Aortic smooth muscle cell (primary cell): ENCODE data around the gene CLDN16. TPM values are rescaled to one million over a fixed set of nuclear protein-coding genes. Genes with fewer than 3 reads are reported as not detected.

Experiments used
- total RNA-seq: library from RNA; depleted of rRNA; stranded (reverse); fragments of >200 nt; gene quantifications from 2 replicates; pipeline ENCODE4 v1.2.3, GENCODE V29; 2014

The CLDN16 gene, protein sequence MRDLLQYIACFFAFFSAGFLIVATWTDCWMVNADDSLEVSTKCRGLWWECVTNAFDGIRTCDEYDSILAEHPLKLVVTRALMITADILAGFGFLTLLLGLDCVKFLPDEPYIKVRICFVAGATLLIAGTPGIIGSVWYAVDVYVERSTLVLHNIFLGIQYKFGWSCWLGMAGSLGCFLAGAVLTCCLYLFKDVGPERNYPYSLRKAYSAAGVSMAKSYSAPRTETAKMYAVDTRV
- total RNA-seq: not detected in 2 replicates

DNA sequence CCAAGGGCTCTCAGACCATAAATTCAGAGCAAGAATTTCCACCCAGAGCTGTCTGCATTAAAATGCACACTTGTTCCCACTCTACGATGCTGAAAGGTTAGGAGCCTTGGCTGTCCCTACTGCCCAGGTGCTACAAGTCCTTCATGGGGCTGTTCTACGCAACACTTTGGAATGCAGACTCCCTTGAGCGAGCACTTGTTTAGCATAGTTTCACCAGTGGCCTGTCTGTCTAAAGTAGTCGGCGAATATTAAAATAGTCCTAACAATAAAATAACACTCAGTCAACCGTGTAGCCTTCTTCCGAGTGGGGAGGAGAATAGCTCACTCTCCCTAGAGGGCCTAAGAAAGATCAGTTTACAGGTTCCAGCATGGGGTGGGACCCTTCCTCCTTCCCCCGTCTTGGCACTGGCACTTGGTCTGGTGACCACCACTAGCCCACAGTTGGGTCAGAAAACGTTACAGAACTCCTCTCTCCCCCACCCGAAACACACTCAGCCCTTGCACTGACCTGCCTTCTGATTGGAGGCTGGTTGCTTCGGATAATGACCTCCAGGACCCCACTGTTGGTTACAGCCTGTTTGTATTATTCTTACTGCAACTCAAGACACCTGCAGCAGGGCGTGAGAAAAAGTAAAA, at the start of gene CLDN16:
Gene CLDN16 (plus strand): TSS at position 586 of the 636 bp plus-strand sequence. CDS start 167 bp downstream, outside the sequence.

GRCh38 chr3:190449801-190450200, 61.8 kb downstream of the CLDN16 start, which contains the start of gene TMEM207:
TSS of gene TMEM207 (minus strand) at chr3:190449901. CDS start at chr3:190449809, 92 bp downstream.

Other genes with a start within 250 kb of the CLDN16 start
- gene CLDN1, start 65.7 kb upstream of the CLDN16 start, total RNA-seq: not detected in 2 replicates
- not detected in 2 replicates for gene TMEM207, start 61.7 kb downstream of the CLDN16 start, total RNA-seq
- 16.8 and 19.0 TPM in 2 replicates for gene IL1RAP, start 125.9 kb downstream of the CLDN16 start, total RNA-seq